ENCODE measurements around the gene AMOTL2. TPM values are rescaled to one million over a fixed set of nuclear protein-coding genes. Genes with fewer than 3 reads are reported as not detected.

The AMOTL2 gene
- total RNA-seq, 1 experiment from 2014 or later = 102 TPM

- DNase-seq (ENCODE audit: low read depth) = peak; percentile 94
Observed at GRCh38 chr3:134315286-134316106, 58.8 kb downstream of the AMOTL2 start.

- no peak for DNase-seq (ENCODE audit: low read depth)
Observed at GRCh38 chr3:134314588-134315285, 59.5 kb downstream of the AMOTL2 start.

- no peak for DNase-seq (ENCODE audit: low read depth)
Observed at GRCh38 chr3:134313847-134314587, 60.2 kb downstream of the AMOTL2 start.

- DNase-seq (ENCODE audit: low read depth) = peak; percentile 69
Observed at GRCh38 chr3:134312873-134313846, 61.1 kb downstream of the AMOTL2 start.

- peak; percentile 85 for DNase-seq (ENCODE audit: low read depth)
Observed at GRCh38 chr3:134312072-134312872, 62.0 kb downstream of the AMOTL2 start.

GRCh38 chr3:134311693-134312071, 62.6 kb downstream of the AMOTL2 start:
- DNase-seq (ENCODE audit: low read depth) = no peak

GRCh38 chr3:134311265-134311664, 63.0 kb downstream of the AMOTL2 start:
- peak; percentile 53 for DNase-seq (ENCODE audit: low read depth)

- DNase-seq (ENCODE audit: low read depth) = peak; percentile 29
Observed at GRCh38 chr3:134309987-134310700, 64.1 kb downstream of the AMOTL2 start.

GRCh38 chr3:134308350-134308891, 65.8 kb downstream of the AMOTL2 start:
- DNase-seq (ENCODE audit: low read depth) = peak; percentile 87

GRCh38 chr3:134307425-134307824, 66.8 kb downstream of the AMOTL2 start:
- no peak for DNase-seq (ENCODE audit: low read depth)

GRCh38 chr3:134306320-134306719, 67.9 kb downstream of the AMOTL2 start:
- DNase-seq (ENCODE audit: low read depth) = no peak

Other genes starting within 250 kb of the AMOTL2 start
- gene RYK, start 123.6 kb downstream of the AMOTL2 start, total RNA-seq (2014; rRNA removed; shearing (Covaris generic)) = 86.1 and 87.6 TPM in 2 replicates
- 59.1 and 72.6 TPM in 2 replicates for gene ANAPC13, start 111.5 kb upstream of the AMOTL2 start, total RNA-seq (2014; rRNA removed; shearing (Covaris generic))
- gene CEP63, start 111.6 kb upstream of the AMOTL2 start, total RNA-seq (2014; rRNA removed; shearing (Covaris generic)) = 27.7 and 32.6 TPM in 2 replicates

All from Daoy (cell line).